ENCODE results near the gene WDR1. TPM values are rescaled to one million over a fixed set of nuclear protein-coding genes. Genes with fewer than 3 reads are reported as not detected.

The WDR1 gene
- total RNA-seq, 1 donor from 2014 or later, result 157 TPM

DNA sequence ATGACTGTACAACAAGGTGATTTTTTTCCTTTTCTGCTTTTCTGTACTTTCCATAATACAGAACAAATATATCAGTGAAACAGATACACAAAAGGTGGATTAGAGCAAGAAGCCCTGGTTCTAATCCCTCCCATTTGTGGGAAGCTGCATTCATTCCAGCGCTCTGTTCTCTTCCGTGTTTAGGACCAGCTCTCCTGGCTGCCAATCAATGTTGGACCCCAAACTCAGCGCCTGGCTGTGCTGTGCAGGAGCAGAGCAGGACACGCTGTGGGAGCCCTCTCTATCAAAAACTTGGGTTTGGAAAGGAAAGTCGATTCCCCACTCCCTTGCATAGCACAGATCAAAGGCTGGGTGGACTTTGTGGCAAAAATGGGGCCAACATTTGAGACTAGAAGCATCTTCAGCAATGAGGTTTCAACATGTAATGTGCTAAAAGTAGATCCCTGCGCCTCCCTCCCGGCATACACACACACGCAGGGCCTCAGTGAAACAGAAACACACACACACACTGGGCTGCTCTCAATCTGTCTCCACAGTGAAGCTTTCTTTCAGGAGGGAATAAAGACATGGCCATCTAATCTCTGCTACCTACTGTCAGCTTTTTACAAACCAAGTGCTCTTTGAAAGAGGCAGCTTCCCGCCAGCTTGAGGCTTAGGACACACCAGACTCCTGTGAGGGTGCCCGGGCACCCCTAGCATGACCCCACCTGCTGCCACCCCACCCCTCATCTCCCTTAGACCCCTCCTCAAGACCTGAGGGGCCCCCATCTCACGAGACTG lies 12.2 kb downstream of the WDR1 start:
- peak overlapping the region; percentile 4 for H3K4me3 ChIP-seq

DNA sequence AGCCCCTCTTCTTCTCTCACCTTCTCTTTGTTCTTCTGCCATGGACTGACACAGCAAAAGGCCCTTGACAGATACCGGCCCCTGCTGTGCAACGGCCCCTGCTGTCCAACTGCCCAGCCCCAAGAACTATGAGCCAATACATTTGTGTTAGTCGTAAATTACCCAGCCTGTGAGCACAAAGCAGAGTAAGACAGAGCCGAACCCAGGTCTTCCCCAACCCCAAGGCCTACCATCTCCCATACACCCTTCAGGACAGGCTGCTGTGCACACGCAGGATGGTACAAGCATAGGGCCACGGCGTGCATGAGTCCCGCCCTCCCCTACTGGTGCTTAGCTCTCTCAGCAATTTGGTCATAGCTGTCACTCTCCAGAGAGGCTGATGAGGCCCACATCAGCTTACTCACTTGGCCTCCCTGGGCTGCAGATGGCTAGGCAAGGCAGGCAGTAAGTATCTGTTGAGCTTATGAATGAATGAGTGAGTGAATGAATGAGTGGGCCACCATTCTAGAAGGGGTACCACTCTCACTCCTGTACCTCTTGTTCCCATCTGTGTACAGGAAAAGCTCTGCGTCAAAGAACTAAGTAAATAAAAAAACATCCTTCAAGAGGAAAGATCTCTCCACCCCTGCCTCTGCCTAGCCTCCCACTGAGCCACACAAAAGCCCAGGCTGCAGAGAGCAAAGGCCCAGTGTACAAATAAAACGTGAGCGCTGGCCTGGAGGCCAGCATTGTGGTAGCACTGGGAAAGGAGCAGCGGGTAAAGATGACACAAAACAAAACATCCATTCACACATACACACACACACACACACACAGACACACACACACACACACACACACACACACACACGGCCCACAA lies 13.9 kb downstream of the WDR1 start:
- DNase-seq, result no peak
- intact Hi-C loops (cut with micrococcal nuclease), result no loop called here
- H3K27ac ChIP-seq (replicated peaks), result peak overlapping the region; percentile 81
- H3K27me3 ChIP-seq (ENCODE audit: low read depth), result no peaks in the 10 kb centered on the region
- peaks cover 94% of the 10 kb centered on the region for H3K4me1 ChIP-seq
- TF ChIP-seq, protein P1, sequence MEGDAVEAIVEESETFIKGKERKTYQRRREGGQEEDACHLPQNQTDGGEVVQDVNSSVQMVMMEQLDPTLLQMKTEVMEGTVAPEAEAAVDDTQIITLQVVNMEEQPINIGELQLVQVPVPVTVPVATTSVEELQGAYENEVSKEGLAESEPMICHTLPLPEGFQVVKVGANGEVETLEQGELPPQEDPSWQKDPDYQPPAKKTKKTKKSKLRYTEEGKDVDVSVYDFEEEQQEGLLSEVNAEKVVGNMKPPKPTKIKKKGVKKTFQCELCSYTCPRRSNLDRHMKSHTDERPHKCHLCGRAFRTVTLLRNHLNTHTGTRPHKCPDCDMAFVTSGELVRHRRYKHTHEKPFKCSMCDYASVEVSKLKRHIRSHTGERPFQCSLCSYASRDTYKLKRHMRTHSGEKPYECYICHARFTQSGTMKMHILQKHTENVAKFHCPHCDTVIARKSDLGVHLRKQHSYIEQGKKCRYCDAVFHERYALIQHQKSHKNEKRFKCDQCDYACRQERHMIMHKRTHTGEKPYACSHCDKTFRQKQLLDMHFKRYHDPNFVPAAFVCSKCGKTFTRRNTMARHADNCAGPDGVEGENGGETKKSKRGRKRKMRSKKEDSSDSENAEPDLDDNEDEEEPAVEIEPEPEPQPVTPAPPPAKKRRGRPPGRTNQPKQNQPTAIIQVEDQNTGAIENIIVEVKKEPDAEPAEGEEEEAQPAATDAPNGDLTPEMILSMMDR (IDR thresholded peaks at IDR 0.05; ENCODE audit: borderline replicate concordance), result no peak
- no peak overlapping the region for H3K4me3 ChIP-seq
- H3K9me3 ChIP-seq (replicated peaks), result no peaks in the 10 kb centered on the region
- H3K36me3 ChIP-seq, result peaks cover 40% of the 10 kb centered on the region

More for the DNA sequence above, 12.2 kb downstream of the WDR1 start:
- Histone ChIP-seq H3K9me3 (replicated peaks) (no peaks in the 10 kb centered on the region), H3K36me3 (peaks cover 34% of the 10 kb centered on the region), H3K27me3 (ENCODE audit: low read depth) (no peaks in the 10 kb centered on the region), H3K27ac (replicated peaks) (peak overlapping the region; percentile 76), H3K4me1 (peaks cover 98% of the 10 kb centered on the region)
- TF ChIP-seq, protein P1 (IDR thresholded peaks at IDR 0.05; ENCODE audit: borderline replicate concordance), result no peak
- no peak for DNase-seq
- intact Hi-C loops (cut with micrococcal nuclease), result no loop called here

DNA sequence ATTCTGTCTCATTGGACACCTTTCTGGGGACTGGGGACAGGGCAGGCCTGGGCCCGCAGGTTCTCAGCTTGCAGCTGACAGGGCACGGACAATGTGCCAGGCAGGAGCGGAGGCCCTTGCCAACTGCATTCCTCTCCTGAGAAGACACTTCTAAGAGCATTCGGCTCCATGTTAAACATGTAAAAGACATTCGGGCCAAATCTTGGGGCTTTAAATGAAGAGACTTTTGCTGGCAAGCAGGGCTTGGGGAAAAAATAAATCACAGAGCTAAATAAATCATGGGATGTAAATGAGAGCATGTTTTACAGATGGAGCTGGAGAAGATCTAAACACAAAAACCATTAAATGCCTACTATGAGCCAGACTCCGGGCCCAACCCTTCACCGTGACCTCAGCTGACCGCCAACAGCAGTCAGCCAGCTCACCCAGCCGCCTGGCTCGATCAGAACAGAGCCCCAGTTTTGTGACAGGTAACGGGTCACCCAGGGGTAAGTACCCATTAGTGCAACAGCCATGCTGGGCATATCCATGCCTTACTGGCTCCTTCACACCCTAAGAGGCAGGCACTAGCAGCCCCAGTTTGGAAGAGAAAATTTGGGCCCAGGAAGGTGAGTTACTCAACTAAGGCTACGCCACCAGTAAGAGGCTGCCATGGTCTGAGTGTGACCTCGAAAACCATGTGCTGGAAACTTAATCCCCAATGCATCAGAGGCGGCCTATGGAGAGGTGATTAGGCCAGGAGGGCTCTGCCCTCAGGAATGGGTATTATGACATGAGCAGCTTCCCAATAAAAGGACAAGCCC lies 14.7 kb downstream of the WDR1 start:
- peaks cover 94% of the 10 kb centered on the region for H3K4me1 ChIP-seq
- H3K9me3 ChIP-seq (replicated peaks), result no peaks in the 10 kb centered on the region
- peak overlapping the region; percentile 81 for H3K27ac ChIP-seq (replicated peaks)
- TF ChIP-seq, protein P1 (IDR thresholded peaks at IDR 0.05; ENCODE audit: borderline replicate concordance), result no peak
- no peak for DNase-seq
- H3K36me3 ChIP-seq, result peaks cover 48% of the 10 kb centered on the region
- no peaks in the 10 kb centered on the region for H3K27me3 ChIP-seq (ENCODE audit: low read depth)
- intact Hi-C loops (cut with micrococcal nuclease), result no loop called here
- H3K4me3 ChIP-seq, result no peak overlapping the region

DNA sequence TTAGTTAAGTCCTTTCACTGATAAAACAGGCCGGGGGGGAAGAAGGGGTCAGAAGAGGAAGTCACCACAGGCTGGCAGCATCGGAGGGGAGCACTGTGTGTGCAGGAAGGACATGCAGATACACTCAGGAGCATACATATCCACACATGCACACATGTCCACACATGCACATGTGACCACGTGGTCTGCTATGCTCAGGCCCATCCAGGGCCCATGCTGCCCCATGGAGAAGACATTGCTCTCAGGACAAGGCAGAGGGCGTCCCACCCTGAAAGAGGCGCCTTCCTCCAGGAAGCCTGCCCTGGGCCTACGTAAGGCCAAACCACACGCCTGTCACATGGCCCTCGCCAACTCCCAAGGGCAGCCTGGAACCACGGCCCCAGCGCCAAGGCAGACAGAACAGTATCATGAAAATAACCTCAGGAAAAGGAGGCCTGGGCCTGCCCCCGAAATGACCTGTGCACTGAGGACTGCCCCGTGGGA lies 15.8 kb downstream of the WDR1 start:
- H3K4me3 ChIP-seq, result no peak overlapping the region
- H3K36me3 ChIP-seq, result peaks cover 52% of the 10 kb centered on the region
- H3K9me3 ChIP-seq (replicated peaks), result no peaks in the 10 kb centered on the region
- H3K4me1 ChIP-seq, result peaks cover 94% of the 10 kb centered on the region
- TF ChIP-seq, protein P1 (IDR thresholded peaks at IDR 0.05; ENCODE audit: borderline replicate concordance), result no peak
- H3K27ac ChIP-seq (replicated peaks), result peak overlapping the region; percentile 81
- no peak for DNase-seq
- H3K27me3 ChIP-seq (ENCODE audit: low read depth), result no peaks in the 10 kb centered on the region
- intact Hi-C loops (cut with micrococcal nuclease), result no loop called here
